GM19438 (cell line): ENCODE measurements around the gene B4GALT7.

ENCODE experiments used
- ATAC-seq: cut with Tn5 transposase; IDR thresholded peaks from one replicate; pipeline ENCODE4 v1.9.1; 2021; ENCODE audit warnings: low read depth; ENCODE audit not compliant: unreplicated experiment

The B4GALT7 gene

DNA sequence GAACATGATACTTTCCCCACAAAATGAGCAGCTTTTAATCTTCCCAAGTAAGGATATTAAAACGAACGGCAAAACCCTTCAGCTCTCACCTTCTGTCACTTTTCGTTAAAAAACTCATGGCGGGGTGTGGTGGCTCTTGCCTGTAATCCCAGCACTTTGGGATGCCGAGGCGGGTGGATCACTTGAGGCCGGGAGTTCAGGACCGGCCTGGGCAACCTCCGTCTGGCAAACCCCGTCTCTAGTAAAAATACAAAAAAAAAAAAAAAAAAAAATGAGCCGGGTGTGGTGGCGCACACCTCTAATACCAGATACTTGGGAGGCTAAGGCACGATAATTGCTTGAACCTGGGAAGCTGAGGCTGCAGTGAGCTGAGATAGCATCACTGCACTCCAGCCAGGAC lies 7.0 kb upstream of the B4GALT7 start:
- no peak for ATAC-seq

DNA sequence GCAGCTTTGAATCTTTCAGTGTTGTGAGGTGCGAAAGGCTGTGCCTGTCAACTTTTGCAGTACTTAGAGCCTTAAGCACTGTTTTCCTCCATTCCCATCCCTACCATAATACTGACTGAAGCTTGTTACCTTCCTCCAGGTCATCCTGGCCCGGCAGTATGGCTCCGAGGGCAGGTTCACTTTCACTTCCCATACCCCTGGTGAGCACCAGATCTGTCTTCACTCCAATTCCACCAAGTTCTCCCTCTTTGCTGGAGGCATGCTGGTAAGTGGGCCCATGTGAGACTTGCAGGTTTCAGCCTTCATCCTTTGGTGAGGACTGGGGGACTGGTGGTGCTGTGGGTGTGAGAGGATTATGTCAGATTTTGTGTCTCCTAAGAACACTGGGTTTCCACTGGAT lies 6.4 kb upstream of the B4GALT7 start:
- ATAC-seq, result no peak

DNA sequence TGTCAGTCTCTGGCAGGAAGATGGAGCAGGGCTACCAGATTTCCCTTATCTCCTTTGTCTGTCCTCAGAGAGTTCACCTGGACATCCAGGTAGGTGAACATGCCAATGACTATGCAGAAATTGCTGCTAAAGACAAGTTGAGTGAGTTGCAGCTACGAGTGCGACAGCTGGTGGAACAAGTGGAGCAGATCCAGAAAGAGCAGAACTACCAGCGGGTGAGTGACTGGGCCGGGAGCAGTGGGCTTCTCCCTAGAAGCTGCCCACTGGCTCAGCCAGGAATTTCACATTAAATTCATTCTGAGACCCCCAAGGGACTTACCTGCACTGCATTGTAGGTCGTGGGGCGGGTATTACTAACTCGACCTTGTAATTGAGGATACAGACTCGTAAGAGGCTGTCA lies 5.9 kb upstream of the B4GALT7 start:
- no peak for ATAC-seq

DNA sequence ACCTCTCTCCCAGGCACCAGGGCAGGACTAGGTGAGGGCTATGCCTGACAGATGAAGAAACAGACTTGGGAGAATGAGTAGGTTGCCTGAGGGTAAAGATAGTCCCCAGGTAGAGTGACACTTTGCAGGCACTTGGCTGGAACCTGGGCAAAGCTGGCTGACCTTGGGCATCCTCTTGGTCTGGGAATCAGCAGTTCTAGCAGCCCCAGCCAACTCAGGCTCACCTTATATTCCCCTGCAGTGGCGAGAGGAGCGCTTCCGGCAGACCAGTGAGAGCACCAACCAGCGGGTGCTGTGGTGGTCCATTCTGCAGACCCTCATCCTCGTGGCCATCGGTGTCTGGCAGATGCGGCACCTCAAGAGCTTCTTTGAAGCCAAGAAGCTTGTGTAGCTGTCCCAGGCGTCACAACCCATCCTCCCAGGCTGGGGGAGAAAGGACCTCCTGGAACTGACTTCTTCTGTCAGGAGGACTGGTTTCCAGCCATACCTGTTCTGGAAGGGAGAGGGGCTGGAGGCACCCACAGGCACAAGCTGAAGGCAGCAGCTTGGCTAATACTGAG lies 4.8 kb upstream of the B4GALT7 start:
- no peak for ATAC-seq

DNA sequence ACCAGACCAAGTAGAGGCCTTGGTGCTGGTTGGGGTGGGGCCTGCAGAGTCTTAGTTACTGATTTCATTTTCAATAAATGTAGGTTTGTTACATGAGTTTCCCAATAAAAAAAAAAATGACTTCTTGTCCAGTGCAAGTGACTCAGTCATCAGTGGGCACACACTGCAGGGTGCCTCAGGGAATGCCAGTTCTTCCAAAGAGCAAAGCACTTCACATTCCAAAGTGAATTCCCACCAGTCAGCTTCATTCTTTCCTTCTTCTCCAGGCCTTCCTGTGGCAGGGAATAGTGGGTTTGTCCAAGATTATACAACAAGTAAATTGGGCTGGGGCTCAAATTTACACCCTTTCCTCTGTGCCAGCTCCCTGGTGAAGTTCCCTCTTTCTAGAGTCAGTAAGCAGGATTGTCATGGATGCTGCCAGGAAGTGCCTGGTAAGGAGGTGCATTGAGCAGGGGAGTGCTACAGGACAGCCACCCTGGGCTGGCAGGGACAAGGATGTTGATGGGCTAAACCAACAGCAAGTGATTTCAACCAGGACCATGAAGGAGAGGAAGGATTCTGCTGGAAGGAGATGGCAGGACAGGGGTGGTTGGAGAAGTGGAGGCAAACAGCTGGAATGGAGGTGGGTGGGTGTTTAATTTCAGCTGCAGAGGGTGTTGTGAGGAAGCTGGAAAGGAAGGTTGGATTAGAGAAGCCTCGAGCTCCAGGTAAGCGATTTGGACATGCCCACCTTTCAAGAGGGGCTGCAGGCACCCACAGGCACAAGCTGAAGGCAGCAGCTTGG lies 3.7 kb upstream of the B4GALT7 start:
- no peak for ATAC-seq

DNA sequence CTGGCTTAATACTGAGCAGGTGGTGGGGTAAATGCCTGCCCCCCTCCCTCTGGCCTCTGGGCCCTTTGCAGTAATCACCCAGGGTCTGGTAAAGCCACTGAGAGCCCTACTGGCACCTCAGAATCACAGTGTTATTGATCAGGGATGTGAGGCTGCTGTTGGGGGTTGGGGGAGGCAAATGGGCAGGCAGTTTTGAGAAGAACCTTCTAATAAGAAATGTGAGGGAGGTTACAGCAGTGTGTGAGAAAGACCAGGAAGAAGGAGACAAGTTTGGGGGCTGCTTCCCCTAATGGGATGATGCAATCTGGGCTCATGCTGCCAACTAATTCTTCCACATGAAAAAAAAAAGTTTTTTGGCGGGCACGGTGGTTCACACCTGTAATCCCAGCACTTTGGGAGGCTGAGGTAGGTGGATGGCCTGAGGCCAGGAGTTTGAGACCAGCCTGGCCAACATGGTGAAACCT lies 3.1 kb upstream of the B4GALT7 start:
- ATAC-seq, result no peak

DNA sequence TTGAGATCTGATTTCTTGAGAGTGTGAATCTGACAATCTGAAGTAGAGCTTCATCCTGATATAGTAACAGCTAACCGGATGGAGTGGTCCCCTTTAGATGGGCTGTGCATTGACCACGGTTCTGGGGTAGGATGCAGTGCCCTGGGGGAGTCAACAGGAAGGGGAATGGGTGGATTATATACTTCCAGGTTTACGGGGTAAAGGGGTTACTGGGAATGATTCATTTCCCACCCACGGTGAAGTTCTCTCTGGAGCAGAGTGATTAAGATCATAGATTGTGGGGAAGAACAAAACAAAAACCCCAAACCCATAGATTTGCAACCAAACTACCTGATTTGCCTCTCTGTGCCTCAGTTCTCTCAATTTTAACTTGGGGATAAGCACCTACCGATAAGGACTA lies 1.5 kb upstream of the B4GALT7 start:
- ATAC-seq, result no peak

DNA sequence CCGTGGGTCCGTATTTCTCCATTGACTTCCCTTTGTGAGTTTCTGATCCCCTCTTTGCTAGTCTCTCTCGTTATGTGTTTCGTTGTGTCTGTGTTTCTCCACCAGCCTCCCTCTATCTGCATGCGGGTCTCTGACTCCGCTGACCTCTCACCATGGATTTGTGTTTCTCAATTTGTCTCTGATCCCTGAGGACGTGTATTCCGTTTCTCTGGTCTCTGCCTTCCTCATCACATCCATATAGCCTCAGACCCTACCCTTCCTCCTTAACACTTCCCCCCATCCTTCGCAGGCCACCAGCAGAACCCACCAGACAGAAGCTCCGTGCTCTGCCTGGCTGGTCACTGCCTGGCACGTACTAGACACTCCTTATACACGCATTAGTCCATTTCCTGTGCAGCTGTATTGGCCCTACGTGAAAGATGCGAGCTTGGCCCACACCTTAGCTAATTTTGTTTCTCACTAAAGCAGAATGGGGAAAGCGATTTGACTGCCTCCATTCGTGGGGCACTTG lies 631 bp downstream of the B4GALT7 start:
- ATAC-seq, result no peak

DNA sequence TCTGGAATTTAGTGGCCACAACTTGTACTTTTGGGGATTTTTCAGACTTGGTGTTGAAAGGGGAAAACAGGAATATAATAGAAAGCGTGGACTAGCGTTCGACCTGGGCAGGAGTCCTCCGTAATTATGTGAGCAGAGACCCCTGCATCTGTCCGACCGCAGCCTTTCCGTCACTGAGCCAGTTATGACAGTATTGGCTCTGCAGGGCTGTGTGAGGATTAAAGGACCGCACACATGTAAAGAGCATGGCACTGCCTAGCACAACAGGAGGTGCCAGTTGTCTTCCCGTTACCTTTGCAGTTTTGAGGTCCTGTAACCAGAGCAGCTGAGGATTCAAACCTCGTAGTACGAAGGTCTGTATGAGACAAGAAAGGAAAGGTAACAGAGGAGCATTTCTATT lies 1.2 kb downstream of the B4GALT7 start:
- ATAC-seq, result no peak

DNA sequence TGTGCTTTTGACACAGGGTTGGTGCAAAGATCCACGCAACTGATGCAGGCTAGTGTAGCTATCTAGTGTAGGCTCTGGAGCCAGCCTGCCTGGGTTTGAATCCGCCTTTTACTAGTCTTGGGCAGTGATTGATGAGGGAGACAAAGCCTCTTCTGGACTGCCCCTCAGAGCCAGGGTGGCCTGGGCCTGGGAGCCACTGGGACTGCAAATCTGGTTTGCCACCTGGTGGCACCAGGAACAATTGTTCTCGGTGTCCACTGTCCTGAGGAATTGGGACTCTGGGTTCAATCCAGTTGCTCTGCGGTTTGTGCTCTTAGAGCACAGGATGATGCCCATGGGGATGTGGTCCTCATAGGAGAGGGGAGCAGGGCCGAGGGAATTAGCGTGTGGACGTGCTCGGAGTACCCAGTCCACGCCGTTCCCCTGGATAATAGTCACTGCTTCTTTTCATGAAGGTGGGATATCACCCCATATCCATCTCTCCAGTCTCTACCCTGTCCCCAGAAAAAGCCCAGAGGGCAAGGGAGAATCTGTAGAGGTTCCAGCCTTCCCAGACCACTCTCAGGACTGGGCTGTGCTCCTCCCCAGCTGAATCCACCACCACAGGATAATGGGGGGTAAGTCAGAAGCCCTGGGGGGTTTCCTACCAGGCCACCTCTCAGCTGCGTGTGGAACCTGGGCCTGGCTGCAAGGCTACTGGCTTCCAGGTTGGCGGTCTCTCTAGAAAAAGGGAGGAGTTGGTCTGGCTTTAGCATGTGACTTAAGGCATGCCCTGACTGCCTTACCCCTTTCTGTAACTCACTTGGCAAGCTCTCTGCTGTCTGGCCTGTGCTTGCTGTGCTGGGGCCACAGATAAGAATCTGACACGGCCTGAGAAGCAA lies 1.9 kb downstream of the B4GALT7 start:
- ATAC-seq, result no peak

DNA sequence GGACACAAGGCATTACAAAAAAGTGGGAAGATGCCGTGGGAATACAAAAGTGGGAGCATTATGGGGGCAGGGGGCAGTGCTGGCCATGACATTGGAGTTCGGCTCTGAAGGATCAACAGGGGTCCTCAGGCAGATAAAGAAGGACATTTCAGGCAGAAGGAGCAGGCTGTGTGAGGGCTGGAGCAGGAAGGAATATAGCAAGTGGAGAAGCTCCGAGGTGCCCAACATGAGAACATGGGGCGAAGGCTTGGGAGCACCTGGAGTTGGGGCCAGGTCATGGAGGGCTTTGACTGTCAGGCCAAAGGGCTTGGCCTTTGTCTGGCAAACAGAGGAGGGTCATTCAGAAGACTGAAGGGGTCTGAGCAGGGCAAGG lies 2.5 kb downstream of the B4GALT7 start:
- ATAC-seq, result no peak

DNA sequence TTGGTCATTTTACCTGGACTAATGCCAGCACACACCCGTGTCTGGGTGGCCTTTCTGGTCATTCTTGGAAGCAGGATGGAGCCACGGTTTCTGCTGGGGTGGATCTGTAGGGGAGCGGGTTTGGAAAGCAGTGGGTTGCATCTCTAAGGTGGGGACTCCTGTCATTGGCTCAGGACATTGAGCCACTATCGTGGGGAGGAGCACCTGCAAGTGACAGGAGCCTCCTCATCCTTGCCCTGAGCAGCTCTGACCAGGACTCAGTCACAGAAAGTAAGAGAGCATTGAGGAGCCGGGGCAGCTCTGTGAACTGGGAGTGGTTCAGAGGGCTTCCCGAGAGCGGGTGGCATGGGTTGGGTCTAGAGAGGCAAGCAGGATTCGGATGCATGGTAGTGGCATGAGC lies 3.7 kb downstream of the B4GALT7 start:
- ATAC-seq, result no peak

DNA sequence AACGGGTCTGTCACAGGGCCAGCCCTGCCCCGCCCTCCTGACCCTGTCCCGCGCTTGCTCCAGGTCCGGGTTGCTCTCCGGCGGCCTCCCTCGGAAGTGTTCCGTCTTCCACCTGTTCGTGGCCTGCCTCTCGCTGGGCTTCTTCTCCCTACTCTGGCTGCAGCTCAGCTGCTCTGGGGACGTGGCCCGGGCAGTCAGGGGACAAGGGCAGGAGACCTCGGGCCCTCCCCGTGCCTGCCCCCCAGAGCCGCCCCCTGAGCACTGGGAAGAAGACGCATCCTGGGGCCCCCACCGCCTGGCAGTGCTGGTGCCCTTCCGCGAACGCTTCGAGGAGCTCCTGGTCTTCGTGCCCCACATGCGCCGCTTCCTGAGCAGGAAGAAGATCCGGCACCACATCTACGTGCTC lies 4.2 kb downstream of the B4GALT7 start:
- ATAC-seq, result no peak

DNA sequence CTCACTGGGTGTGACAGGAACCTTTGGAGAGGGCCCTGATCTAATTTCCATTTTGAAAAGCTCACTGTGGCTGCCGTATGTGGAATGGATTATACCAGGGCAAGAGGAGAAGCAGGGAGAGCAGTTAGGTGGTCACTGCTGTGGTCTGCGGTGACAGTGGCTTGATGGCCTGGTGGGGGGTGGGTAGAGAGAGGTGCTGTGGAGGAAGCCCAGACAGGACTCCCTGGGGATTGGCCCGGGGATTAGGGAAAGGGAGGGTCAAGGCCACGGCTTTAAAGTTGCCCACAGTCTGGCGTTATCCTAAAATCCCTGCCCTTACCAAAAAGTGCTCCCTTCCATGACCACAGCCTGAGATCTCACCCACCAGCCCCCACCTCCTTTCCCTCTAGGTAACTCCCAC lies 4.7 kb downstream of the B4GALT7 start:
- ATAC-seq, result no peak

DNA sequence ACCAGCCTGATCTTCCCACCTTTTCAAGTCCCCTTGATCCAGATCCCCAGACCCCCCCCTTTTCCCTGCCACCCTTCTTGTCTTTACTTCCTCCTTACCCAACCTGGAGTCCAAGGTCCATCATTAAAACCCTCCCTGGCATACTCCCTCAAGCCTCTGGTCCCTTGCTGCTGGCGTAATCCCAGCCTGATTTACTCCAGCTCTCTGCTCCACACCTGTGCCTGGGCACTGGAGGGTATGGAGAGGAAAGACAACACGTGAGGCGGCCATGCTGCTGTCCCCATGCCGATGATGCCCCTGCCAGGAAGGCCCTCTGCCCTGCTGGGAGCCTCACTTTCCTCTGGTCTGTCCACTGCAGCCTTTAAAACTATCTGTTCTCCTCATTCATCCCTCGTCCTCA lies 5.1 kb downstream of the B4GALT7 start:
- ATAC-seq, result no peak

DNA sequence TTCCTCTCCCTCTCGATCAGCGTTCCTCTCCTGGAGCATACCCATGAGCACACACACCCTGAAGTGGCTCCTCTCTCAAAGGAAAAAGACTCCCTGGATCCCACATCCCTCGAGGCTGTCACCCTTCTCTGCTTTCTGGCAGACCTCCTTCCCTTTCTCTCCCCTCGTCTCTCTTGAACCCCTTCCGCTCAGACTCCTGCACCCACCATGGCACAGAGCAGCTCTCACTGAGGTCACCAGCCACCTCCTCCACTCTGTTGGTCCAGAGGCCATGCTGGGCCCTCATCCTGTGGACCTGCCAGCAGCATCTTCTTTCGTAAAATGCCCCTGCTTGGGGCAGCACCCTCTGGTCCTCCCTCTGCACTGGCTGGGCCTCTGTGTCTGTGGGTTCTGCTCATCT lies 5.7 kb downstream of the B4GALT7 start:
- no peak for ATAC-seq

DNA sequence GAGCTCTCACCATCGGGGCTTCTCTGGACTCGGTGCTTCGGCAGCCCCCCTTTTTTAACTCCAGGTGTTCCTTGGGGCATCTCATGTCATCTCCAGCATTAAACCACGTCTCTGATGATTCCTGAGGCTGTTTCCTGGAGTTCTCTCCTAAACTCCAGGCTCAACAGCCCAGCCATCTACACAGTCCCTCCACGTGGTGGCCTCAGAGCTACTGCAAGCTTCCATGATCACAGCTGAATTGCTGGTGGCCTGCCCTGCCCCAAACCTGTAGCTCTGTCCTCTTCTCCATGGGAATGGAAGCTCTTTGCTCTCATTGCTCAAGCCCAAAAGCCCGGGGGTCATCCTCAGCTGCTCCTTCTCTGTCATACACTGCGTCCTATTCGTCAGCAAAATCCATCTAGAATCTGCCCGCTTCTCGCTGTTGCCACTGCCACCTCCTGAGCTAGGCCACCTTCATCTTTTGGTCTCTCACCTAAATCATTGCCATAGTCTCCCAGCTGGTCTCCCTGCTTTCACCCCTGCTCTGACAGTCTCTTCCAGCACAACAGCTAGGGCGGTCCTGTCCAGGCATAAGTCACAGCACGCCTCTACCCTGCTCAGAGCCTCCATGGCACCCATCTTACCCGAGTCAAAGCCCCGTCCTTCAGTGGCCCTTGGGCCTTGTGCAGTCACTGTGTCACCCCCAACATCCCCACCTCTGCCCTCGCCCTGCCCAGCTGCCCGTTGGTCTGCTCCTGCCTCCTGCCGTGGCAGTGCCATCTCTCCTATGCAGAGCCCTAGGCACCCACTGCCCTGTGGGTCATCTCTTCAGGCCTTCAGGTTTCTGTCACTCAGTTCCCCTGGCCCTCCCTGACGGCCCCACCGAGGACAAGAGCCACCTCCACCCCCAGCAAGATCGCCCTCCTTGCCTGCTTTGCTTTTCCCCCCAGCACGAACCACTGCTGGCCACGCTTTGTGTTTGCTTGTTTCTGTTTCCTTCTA lies 6.4 kb downstream of the B4GALT7 start:
- ATAC-seq, result no peak

DNA sequence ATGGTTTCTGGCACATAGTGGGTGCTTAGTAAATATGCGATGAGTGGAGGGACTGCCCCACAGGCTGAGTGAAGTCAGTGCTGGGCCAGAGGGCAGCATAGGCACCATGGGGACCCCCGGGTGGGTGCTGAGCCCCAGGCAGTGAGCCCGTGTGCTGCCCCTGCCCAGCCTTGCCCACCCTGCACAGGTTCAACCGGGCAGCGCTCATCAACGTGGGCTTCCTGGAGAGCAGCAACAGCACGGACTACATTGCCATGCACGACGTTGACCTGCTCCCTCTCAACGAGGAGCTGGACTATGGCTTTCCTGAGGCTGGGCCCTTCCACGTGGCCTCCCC lies 7.2 kb downstream of the B4GALT7 start:
- ATAC-seq, result no peak

DNA sequence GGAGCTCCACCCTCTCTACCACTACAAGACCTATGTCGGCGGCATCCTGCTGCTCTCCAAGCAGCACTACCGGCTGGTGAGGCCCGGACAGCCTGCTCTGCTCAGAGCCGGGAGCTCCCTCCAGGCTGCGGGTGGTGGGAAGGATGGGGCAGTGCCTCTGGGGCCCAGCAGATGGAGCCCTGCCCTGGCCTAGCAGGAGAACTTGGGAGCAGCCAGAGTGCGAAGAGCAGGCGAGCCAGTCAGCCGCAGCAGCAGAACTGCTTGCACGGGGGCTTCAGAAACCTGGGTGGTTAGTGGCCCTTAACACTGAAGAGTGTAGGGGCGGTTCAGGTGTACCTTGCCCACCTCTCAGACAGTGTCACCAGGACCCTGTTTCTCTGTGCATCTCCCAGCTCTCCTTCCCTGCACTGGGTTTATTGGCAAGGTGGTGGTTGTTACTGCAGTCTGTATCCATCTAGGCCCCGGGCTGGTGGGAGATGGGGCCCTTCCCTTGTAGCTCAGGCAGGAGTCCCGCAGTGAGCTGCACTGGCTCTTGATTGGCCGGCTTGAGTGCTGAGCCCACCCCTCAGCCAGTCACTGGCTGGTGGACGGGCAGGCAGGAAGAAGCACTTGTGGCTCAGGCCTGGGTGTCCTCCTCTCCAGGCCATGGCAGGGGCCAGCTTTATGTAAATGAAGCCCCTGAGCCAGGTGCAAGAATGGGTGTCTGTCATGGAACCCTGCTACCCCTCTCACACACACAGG lies 7.7 kb downstream of the B4GALT7 start:
- ATAC-seq, result no peak
